ENCODE measurements around the gene RFX2.
A peak's percentile ranks its signal among the peaks of the same experiment; 100 is the strongest.
"Not testable (repeated sequence)": the region's sequence is repeated elsewhere in the genome, so short reads cannot be mapped to it uniquely, and the experiment has no call there.

Gene RFX2

DNA sequence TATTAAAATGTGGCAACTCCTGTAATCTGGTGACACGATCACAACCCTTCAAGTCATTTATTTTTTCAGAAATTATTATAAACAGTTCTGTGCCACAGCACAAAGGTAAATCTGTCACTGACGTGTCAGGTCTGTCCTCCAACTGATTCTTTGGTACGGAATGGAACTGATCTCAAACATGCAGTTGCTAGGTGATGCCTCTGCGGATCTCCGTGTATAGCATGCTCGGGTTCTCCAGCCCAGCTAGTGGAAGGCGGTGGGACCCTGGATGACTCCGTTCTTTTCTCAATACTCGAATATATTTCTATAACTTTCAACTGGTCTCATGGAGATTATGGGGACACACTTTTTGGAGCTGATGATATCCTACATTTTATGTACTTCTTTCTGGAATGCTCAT, 143.4 kb downstream of the RFX2 start:
- DNase-seq = no peak

DNA sequence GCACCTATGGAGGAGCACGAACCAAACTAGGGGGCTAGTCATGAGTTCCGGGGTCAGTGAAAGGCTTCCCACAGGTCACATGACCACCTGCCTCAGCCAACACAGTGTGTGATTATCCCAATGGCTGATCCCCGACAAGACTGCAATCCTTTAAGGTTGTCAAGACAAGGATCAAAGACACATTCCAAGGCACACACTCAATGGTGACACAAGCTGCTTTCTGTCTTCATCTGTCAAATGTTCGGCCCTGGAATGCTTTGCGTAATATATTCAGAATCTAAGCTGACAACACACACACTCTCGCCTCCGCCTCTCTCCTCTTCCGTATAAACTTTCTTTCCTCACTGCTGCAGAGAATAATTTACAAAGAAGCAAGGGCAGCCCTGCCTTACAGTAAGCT, 144.1 kb downstream of the RFX2 start:
- no peak for DNase-seq

DNA sequence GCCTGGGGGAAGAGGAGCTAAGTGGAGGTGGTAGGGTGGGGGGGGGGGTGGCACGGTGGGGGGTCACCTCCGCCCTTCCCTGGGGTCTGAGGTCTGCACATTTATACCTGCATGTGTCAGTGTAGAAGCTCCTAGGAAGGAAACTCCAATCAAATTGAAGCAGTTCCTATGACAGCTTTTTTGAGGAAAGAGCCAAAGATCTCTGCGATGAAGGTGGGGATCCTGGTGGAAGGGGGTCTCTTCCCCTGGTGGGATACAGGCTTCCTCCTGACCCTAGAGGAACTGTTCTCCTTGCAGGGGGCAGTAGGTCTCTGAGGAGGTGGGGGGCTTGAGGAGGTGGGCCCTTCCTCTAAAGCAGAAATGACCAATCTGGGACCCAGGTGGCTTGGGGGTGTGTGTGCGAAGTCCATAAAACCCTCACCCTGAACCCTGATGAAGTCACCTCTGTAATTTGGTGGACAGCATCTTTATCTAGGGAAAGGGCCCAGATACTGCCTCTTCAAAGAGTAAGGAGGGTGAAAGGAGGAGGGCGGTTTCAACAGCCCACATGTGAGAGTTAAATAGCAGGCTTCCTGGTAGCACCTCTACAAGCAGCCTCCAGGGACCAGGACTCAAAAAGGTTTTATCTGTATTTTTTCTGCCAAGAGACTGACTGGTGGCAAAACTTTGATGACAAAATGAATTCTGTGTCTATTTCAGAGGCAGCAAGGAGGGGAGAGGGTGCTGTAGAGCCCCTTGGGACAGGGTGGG, 145.3 kb downstream of the RFX2 start:
- no peak for DNase-seq

DNA sequence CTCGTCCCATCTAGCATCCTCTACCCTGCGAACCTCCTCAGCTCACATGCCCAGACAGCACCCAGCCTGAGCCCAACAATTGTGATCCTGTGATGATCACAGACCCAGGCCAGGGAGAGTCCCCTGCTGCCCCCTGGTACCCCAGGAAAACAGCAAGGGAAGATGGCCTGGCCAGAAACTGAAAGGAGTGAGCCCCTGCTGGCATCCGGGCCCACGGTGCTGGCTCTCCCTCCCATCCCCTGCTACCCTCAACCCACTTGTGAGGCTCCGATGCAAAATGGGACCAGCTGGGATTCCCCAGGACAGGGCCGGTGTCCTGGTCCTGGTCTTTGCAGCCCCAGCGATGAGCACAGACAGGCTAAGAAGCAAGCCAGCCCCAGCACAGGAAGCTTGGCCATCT, 146.4 kb downstream of the RFX2 start:
- no peak for DNase-seq

DNA sequence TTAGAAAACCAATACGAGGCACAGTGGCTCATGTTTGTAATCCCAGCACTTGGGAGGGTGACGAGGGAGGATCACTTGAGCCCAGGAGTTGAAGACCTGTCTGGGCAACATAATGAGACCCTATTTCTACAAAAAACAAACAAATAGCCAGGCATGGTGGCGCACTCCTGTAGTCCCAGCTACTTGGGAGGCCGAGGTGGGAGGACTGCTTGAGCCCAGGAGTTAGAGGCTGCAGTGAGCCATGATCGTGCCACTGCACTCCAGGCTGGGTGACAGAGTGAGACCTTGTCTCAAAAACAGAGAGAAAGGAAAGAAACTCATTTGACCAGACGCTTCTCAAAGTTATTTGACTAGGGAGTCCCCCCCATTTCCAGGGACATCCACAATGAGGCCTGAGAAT, 147.0 kb downstream of the RFX2 start:
- not testable (repeated sequence) for DNase-seq

DNA sequence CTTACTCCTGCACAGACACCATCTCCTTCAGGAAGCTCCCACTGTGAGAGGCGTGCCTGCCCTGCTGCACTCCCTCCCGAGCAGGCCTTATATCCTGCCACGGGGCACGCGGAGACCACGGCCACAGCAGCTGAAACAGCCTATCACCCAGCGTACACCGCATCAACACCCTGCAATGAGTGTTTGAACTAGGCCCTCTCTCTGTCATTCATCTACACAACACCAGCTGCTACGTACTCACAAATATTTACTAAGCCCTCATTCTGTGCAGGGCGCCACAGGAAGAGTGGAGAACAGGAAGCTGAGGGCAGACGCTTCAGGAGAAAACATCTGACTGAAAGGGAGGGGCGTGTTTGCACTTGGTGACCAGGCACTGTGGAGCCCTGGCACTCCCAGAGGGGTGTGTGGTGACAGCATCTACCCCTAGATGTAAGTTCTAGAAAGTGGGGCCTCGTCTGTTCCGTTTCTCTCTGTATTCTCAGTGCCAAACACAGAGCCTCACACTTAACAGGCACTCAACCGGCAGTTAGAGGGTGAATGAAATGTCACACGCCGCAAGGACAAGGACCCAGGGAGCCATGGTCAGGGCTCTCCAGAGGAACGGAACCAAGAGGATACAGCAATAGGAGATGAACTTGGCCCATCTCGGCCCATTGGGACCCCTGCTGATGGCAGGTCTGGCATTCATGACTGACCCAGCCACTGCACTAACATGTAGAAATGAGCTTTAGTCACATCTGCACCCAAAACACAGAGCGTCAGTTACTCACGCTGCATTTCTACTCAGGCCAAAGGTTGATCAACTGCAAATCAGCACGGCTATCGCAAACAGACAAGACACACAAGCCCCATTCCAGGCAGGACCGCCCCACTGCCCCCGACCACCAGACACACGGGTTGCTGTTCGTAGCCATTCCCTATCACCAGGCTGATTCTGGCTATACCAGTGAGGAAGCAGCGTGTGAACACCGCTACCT, 148.0 kb downstream of the RFX2 start:
- peak; percentile 82 to 83 for DNase-seq

DNA sequence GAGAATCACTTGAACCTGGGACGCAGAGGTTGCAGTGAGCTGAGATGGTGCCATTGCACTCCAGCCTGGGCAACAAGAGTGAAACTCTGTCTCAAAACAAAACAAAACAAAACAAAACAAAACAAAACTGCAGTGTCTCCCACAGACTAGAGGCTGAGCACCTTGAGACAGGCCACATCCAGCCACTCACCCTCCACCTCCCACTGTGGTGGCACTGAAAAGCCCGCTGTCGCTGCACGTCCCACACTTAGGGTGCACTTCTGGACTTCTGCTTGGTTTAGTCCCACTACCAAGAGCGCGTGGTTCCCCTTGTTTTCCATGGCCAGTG, 148.7 kb downstream of the RFX2 start:
- DNase-seq = peak in 1 of 2 donors; percentile 33

DNA sequence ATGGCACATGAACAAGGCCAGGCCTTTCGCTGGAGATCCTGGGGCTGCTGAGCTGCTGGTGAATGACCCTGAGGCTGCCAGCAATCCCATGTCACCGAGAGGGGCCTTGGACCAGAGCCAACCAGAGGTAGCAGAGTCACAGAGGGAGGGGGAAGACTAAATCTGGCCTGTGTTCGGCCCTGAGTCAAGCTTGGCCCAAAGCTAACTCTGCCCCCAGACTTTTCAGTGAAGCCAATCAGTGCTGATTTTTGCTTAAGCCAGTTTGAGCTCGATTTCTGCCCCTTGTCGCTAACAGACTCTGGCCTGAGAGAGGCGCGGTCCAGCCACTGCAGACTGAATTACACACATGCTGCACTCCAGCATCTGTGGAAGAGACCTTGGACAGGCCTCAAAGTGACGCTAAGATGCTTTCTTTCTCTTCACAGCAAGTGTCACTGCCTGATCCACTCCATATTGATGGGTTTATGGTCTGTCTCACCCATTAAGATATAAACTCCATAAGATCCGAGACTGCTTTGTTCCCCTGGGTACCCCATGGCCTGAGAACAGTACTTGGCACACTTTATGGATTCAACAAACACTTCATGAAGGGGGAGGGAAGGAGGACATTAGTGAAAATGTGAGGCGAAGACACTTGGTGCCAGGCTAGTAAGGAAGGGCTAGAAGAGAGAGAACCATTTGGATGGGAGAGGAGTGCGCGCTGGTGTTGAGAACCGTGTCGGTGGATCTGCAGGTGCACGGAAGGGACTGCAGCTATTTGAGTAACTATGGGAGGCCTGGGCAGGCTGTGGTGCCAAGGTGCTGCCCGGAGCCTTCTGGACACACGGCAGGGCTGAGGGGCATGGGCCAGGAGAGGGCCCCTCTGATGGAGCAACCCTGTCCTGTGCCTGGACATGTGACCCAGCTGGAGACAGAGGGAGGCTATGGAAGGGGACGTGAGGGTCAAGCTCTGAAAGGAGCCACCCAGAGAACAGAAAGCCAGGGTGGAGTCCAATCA, 150.0 kb downstream of the RFX2 start:
- no peak for DNase-seq

DNA sequence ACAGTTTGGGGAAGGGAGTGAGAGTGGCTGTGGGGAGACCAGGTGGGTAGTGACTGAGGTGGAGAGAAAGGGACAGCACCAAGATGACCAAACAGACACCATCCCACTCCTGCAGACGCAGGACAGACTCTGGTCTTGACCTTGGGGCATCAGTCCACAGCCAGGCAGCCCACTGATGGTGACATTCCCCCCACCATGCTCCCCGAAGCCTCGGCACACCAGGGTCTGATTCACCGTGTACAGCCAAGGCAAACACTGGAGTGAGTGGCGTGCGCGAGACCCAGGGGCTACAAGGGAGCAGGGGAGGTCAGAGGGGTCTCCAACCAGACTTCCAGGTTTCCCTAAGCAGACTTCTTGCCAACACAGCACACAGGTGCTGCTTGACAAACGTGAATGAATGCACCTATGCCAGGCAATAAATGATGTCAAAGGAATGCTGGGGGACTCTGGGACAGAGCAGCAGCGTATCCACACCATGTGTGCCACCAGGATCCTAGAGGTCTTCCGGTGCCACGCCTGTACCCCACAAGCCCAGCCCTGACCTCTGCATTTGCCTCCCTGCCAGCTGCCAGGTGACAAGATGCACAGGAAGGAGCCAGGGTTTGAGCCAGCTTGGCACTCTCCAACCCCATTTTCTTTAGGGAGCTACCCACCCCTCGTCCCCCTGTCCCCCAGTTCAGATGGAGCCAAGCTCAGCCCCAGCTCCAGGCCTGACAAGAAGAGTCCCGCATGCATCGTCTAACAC, 150.9 kb downstream of the RFX2 start:
- DNase-seq = no peak

DNA sequence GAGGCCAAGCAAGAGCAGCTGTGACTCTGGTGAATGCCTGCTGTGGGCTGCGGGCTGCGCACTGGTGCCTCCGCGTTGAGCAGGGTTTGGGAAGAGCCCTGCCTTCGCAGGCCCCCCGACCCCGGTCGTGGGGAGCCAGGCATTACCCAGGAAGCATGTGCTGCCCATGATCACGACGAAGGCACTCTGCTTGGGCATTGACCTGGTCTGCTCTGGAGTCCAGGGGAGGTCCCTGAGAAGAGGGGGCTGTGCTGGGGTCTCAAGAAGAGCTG, 151.5 kb downstream of the RFX2 start:
- DNase-seq = no peak

DNA sequence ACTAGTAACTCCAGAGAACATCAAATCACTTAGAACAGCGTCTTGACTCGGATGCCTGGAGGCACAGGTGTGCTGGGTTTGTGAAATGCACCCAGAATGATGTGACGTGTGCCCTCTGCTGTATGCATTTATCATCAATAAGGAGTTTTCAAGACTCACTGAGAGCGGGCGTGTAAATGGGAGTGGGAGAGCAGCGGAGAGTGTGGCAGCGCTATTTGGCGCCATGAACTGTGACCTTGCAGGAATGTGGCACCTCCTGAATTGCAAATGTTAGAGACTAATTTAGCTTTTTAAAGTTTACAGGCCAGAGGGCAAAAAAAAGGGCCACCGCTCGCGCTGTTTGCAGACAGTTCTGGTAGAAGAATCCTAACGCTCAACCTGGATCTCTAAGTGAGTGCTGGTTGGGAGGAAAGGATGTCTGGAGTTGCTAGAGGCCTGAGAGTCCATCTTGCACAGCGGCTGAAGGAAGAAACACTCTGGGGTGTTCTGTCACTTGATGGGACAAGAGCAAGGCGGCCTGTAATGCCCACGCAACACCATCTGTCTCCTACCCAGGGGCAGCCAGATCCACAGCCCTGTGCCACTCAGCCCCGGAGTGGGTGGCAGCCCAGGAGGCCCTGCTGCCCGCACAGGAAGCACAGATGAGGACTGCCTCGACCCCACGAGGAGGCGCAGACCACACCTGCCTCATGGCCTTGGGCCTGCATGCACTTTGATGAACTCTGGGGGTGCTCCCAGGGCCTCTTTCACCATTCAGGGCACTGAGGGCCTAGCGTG, 152.0 kb downstream of the RFX2 start:
- DNase-seq = no peak

DNA sequence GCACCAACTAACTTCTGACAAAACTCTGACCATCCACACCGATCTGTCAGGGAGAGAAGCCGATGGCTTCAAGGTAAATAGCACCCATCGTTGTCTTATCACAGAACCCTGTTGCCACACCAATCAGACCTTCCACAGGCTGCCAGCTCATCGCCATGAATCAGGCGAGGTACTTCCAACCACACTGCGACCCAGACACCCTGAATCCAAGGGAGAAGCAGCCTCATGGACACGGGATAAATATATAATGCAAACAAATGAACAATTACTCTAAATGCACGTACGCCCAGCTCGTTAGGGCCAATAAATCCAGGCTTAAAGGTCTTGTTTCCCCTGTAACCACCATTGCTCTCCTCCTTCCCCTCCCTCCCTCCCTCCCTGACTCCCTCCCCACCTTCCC, 153.1 kb downstream of the RFX2 start:
- DNase-seq = no peak

DNA sequence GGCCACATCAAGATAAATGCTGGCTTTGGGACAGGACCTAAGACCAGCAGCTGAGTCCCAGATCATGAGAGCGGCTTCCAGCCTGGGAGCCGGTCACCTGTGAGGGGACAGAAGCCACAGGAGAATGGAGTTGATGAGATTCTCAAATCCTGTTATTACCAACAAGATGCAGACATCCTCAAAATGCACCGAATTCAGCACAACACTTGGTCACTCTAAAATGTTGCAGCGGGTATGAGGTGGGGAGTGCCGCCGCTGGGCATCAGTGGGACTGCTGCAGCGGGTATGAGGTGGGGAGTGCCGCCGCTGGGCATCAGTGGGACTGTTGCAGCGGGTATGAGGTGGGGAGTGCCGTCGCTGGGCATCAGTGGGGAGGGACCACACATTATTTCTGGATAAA, 153.6 kb downstream of the RFX2 start:
- DNase-seq = no peak

DNA sequence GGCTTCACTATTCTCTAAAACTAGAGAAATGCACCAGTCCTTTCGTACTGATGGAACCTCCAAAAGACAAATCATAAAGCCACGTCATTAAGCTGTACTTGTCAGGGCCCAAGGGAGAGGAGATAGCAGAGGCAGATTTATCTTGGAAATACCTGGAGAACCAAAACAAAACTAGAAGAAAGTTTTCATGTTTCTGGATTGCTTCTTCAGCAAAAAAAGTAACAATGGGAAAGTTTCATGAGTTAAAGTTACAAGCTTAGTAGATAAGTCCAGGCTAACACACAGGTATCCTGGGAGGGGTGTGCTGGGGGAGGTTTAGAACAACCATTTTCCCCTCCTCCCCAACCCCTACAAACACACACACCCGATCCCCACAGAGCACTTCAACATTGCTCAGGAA, 154.0 kb downstream of the RFX2 start:
- DNase-seq = no peak

DNA sequence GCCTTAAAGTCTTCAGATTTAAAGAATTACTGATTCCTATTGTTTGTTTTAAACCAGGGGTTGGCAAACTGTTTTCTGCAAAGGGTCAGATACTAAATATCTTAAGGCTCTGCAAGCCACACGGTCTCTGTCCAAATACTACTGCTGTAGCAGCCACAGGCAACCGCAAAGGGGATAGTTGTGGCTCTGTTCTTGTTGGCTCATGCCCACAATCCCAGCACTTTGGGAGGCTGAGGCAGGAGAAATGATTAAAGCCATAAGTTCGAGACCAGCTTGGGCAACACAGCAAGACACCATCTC, 154.7 kb downstream of the RFX2 start:
- no peak for DNase-seq

DNA sequence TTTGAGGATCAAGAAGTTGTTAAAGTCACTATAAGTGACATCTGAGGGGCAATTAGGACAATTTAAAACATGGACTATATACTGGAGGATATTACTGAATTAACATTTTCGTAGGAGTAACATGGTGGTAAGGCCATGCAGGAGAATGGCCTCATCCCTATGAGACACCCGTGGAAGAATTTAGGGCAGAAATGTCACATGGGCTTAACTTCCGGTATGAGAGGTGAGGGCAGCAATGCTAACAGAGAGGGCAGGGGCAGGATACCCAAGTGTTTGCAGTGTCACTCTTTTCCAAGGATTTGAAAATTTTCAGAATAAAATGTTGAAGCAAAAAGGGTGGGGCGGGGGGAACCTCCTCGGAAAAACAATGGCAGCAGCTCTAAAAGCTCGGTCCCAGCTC, 156.0 kb downstream of the RFX2 start:
- no peak for DNase-seq

DNA sequence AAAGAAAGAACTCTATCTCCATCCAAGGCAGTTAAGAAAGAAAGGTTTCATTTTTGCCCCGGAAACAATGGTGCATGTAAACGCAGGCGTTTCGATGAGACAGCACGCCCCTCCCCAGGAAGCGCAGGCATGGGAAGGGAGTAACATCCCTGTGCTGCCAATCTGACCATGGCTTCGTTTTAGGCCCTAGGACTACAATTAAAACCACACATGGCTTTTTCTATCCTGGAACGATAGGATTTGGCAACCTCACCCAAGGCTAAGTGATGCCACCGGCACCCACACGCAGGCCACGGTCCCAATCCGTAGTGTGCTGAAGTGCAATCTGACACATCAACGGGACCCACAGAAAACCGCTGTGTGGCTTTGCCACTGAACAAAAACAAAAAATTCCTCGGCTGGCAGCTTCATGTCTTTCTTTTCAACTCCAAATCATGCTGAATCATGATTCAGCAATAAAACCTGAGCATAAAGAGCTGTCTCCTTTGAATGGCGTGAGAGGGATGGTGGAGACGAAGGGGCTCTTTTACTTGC, 156.6 kb downstream of the RFX2 start:
- DNase-seq = peak in 1 of 2 donors; percentile 29

DNA sequence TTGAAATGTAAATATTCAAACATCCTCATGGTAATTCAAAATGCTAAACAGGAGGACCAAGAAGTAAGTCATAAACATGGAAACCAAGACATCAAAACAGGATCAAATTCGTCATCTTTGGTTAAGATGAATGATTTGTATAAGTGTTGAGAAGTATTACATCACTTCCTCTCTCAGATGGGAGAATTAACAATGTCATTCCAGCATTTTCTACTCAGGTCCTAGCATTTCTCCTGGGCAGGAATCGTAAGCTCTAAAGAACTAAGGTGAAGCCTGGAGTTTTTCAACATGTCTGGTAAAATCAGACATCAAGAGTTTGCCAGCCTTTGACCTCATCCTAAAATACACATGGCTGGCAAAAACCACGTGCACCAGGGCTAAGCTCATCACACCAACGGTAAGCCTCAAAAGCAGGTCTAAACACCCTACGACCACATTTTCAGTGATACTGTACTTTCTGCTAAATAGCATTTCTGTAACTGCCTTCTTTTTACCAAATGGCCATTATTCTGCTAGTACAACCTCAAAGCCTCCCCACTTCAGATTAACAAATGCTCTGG, 157.2 kb downstream of the RFX2 start:
- DNase-seq = no peak

DNA sequence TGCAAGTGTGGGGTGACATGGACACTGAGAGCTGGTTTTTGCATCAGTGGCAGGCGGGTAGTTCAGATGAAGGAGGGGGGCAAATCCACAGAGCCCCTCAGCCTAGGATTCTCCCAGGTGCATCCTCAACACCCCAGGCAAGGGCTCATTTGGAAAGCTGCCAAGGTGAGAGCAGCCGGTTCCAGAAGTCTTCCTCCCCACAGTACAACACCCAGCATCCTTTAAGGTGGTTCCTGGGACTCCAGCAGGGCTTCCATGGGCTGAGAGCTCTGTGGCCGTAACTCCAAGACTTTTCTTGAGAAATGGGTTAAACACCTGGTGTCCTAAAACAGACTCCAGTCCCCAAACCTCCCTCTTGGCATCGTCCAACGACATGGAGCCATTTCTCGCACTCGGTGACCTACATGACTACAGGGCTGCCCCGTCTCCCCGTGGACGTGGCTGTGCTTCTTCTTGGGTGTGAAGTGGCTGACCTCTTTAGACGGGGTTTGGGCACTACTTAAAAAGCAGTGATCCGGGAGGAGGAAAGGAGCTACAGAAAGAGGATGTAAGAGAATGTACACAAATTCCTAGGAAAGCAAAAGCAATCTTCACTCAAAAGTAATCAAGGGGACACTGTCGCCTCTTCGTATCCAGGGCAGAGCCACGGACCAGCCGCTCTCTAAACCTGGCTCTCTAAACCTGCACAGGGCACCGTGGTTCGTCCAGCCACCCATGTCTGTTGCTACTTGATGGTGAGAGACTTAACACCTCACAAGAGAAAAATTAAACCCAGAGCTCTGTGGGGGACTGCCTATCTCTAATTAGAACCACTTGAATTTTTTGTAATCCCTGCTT, 157.9 kb downstream of the RFX2 start:
- no peak for DNase-seq

DNA sequence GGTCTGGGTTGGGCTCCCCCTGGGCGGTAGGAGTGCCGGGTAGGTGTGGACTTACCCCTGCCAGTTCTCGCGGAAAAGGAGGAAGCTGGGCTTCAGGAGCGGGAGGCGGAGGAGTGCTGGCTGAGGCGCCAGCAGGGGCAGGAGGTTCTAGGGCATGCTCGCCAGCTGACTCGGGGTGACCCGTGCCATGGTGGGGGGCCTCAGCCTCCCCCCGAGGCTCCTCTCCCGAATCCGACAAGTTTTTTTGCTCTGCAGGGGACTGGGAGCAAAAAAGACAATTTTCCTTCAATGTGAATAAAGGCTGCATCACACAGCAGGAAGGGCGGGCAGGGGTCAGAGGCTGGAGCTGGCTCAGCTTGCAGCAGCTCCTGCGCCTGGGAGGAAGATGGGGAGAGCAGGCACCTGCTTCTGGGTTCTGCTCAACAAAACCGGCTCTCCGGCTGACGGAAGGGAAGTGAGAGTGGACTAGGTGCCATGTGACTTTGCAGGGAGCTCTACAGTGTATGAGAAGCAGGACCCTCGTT, 158.9 kb downstream of the RFX2 start:
- peak in 1 of 2 donors; percentile 30 for DNase-seq
